ENCODE data around the gene NECAP2.
"Not testable (repeated sequence)": the region's sequence is repeated elsewhere in the genome, so short reads cannot be mapped to it uniquely, and the experiment has no call there.

The NECAP2 gene

DNA sequence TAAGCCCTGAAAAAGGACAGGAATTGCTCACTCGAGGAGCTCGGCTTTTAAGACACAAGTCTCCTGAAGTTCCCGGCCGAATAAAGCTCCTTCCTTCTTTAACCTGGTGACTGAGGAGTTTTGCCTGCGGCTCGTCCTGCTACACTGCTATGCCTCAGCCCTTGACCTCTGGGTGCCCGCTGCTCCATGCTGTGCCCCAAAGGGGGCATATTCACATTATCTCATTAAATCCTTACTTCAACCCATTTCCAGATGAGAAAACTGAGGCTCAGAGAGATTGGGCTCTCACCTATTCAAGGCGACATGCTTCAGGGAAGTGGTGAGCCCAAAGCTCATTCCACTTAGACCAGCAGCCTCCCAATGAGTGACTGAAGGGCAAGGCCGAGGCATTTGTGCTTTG lies 53.2 kb downstream of the NECAP2 start:
- not testable (repeated sequence) for DNase-seq

DNA sequence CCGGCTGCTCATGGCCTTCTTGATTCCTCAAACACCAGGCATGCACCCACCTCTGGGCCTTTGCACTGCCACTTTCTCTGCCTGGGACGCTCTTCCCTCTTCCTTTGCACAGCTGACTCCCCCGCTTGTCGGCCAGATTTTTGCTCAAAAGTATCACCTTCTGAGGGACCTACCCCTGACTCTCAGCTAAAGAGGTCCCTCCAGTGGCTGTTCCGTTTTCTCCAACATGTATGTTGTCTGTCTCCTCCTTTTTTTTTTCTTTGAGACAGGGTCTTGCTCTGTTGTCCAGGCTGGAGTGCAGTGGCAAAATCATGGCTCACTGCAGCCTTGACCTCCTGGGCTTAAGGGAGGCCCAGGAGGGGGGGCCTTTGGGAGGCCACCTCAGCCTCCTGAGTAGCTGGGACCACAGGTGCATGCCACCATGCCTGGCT lies 57.0 kb downstream of the NECAP2 start:
- not testable (repeated sequence) for DNase-seq

DNA sequence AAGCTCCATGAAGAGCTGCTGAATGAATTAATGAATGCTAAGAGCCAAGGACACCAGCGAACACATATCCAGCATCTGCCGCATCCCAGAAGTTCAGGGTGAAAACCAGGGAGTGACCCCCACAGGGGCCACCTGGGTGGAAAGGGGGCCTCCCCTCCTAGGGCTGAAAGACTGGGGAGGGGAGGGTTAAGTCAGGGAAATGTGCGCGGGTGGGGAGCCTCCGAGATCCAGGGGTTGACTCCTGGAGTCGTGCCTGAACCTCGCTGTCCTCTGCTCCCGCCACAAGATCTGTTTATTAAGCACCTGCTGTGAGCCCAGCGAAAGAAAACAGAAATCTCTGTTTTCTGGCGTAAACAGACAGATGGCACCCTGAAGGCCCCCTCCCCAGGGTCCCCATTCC lies 57.5 kb downstream of the NECAP2 start:
- DNase-seq = not testable (repeated sequence)

DNA sequence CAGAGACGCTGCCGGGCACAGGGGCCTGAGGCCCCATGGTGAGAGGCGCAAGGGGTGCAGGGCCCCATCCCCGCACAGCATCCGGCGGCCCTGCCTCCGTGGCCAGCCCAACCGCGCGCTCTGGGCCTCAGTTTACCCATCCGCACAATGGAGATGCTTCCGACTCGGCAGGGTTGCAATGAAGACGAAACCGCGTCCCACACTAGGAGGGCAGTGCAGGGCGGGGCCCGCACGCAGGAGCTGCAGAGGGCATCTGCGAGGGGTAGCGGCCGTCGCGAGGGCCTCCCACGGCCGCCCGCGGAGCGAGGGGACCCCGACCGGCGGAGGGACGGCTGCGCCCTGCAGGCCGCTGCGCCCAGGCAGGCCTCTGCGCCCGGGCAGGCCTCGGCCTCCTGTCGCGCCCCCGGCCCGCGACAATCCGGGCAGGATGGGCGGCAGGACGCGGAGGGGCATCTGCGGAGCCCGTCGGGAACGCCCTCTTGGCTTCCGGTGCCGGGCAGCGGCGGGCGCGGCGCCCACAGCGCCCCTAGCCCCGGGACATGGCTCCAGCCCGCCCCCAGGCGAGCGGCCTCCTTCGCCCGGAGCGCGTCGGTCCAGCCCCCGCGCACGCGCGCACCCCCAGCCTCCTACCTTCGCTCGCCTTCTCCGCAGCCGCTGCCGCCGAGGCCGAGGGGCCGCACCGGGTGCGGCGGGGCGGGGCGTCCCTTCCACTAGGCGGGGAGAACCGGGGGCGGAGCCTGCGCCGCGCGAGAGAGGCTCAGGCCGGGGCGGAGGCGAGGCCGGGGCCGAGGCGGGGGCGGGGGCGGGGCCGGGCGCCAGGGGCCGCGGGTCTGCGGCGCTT lies 58.3 kb downstream of the NECAP2 start:
- peak; percentile 38 to 90 (median 75) for DNase-seq

DNA sequence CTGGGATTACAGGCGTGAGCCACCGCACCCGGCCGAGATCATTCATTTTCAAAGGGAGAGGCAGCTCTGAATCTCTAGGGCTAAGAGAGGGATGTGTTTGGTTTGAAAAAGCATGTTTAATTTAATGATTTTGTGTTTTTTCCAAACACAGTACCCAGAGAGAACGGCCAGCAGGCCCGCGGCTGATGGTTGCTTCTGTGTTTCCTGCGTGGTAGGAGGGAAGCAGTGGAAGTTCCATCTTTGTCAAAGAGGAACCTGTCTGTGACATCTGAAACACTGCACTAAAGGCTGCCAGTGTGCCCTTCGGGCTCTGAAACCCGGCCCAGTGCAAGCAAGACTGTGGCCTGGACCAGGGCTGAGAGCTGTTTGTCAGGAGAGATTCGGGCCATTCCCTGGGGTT lies 59.9 kb downstream of the NECAP2 start:
- peak in 2 of 51 donors; percentile 8 to 14 for DNase-seq

DNA sequence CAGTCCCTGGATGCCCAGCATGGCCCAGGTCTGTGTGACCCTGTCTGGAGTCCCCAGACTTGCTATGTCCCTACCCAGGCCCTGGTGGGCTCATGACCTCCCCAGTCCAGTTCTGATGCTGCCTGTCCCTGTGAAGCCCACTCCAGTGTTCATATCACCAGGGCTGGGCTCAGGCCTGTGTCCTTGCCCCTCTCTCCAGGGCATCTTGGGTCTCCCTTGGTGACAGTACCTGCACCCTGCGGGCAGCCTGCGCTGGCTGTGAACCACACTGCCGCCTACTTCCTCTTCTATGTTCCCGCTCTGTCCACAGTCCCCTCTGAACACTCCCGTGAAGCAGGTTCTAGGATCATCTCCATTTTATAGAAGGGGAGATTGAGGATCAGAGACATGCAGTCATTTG lies 60.5 kb downstream of the NECAP2 start:
- peak in 1 of 51 donors; percentile 7 for DNase-seq

DNA sequence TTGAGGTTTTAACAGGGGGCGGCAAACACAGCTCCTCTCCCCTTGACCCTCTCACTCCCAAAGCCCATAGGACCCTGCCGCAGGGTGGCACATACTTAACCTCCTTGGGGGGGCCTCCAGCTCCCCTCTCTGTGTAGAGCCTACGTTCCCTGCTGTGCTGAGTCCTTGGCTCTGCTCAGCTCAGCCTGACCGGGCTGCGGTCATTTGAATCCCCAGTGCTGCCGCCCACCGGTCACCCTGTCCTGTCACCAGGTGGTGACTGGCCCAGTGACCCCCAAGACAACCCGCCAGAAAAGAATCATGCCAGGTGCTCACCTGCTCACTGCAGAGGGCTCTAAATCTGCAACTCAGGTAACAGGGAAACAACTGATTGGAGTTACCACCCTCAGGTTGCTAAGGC lies 60.9 kb downstream of the NECAP2 start:
- not testable (repeated sequence) for DNase-seq

DNA sequence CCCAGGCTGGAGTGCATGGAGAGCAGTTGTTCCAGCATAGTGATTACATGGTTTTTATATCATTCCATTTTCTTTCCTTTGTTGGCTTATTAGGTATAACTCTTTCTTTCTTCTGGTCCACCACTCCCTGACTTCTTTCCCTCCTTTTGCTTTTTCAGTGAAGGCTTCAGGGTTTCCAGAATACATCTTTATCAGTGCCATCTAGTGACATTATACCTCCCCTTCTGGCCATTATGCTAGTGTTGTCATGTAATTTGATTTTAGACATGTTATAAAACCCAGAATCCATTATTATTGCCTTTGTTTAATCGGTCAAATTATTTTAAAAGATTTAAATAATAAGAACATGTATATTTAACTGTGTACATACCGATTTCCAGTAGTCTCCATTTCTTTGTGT lies 63.0 kb downstream of the NECAP2 start:
- no peak for DNase-seq

DNA sequence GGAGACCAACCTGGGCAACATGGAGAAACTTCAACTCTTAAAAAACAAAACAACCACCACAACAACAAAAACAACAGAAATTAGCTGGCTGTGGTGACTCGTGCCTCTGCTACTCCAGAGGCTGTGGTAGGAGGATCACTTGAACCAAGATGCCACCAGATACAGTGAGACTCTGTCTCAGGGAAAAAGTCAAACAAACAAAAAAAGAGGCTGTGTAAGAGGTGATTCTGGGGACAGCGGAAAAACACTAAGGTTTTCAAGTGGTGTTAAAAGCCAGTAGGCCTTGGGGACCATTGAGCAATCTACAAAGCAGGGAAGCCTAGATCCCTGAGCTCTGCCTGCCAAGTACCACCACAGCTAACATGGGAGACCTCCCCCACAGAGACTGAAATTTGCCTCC lies 65.3 kb downstream of the NECAP2 start:
- not testable (repeated sequence) for DNase-seq

DNA sequence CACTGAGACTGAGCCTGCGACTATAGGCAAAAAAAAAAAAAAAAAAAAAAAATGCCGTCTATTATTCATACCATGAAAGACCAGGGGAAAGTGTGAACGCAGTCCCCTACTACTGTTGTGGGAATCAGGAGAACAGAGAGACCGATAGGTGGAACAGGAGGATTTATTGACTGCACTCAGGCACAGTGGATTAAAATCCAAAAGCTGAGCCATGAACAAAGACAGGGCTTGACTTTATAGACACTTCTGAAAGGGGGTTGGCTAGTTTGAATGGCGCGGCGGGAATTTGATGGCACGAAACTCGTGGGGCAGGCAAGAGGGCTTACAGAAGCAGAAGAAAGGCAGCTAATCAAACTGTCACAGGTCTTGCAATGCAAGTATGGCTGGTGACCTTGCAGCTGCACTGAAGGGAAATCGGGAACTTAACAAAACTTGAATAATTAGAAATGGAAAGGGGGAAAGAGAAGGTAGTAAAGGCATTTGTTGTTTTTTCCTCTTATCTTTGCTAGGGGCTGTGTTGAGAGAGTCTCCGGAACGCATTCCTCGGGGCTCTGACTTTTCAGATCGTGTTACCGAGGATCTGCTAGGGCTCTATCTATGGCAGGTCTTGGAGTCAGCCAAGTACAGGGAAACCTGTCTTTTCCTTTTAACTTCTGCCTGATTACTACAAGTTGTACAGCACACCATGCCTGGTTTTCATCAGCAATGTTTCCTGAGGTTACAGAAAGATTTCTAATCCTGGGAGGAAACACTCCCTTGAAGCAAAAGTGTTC lies 66.0 kb downstream of the NECAP2 start:
- not testable (repeated sequence) for DNase-seq

DNA sequence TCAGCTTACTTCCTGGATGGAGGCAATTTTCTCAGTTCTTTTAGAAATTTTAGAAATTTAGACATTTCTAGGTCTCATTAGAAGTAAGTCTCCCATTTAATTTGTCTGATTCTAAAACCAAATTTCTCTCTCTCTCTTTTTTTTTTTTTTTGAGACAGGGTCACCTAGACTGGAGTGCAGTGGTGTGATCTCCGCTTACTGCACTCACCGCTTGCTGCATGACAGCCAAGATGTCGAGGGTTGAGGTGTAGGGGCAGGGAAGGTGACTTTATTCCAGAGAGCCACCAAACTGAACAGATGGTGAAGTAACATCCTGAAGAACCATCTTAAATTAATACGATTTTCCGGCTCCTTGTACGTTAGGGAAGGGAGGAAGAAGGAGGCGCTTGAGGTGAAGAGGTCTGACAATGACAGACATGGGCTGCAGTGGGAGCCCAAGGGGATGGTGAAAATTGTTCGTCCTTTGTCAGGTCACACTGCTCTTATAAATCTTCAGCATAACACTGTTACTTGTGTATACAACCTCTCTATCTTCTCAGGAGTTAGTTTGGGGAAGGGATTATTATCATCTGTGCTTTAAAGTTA lies 68.4 kb downstream of the NECAP2 start:
- DNase-seq = not testable (repeated sequence)

Data from hypothalamus (tissue), 51 donors.